IMR-90 (cell line): Measurements from ENCODE around the gene SLC25A41. TPM values are rescaled to one million over a fixed set of nuclear protein-coding genes. Genes with fewer than 3 reads are reported as not detected.
A peak's percentile ranks its signal among the peaks of the same experiment; 100 is the strongest.

Source experiments
- ATAC-seq: fragments of 200-7000 bp; cut with Tn5 transposase; 2 replicates; pipeline ENCODE4 v1.9.1; 2020; ENCODE audit warnings: low read depth, mild to moderate bottlenecking, moderate library complexity
- BruUV-seq: library from RNA; stranded (reverse); fragments of 400-500 nt; replicated peaks from 2 replicates; lab custom pipeline; 2021; lab: Mats Ljungman, UMichigan
- CTCF ChIA-PET: fragments of 300-600 bp; formaldehyde crosslinking; extraction: SDS; loops from one replicate; lab custom pipeline; 2021; ENCODE audit warnings: antibody characterized with exemption; lab: Yijun Ruan, JAX
- POLR2A ChIA-PET: fragments of 300-600 bp; sonication (Branson Sonifier 250); formaldehyde crosslinking; loops from one replicate; lab custom pipeline; 2022; ENCODE audit warnings: antibody characterized with exemption; ENCODE audit not compliant: unreplicated experiment; lab: Charles Lee
- DNase-seq: peaks from one replicate; pipeline ENCODE4 v3.0.0; 2013
- H2AFZ ChIP-seq: replicated peaks from 2 replicates; pipeline ENCODE3; 2013; ENCODE audit warnings: low read length, mild to moderate bottlenecking; ENCODE audit not compliant: poor library complexity
- H2AK5ac ChIP-seq: 2 replicates; pipeline ENCODE4 v1.6.1; 2013; ENCODE audit warnings: low read depth, low read length, inconsistent platforms
- H2AK9ac ChIP-seq: replicated peaks from 2 replicates; pipeline ENCODE3; 2013; ENCODE audit warnings: mild to moderate bottlenecking, low read depth, low read length, moderate library complexity; ENCODE audit not compliant: poor library complexity
- H2BK120ac ChIP-seq: 2 replicates; pipeline ENCODE4 v1.6.1; 2013; ENCODE audit warnings: low read depth, low read length, inconsistent platforms
- H2BK15ac ChIP-seq: 3 replicates; pipeline ENCODE4 v1.6.1; 2013; ENCODE audit warnings: low read depth, low read length, inconsistent platforms
- H2BK20ac ChIP-seq: 2 replicates; pipeline ENCODE4 v1.6.1; 2013; ENCODE audit warnings: low read depth, mild to moderate bottlenecking, inconsistent platforms, low read length, moderate library complexity
- H2BK5ac ChIP-seq: 2 replicates; pipeline ENCODE4 v1.6.1; 2013; ENCODE audit warnings: mild to moderate bottlenecking, low read depth, low read length, inconsistent platforms; ENCODE audit not compliant: poor library complexity, severe bottlenecking
- H3K14ac ChIP-seq: replicated peaks from 2 replicates; pipeline ENCODE4 v1.6.1; 2013; ENCODE audit warnings: low read depth, low read length, inconsistent platforms
- H3K18ac ChIP-seq: 2 replicates; pipeline ENCODE4 v1.6.1; 2013; ENCODE audit warnings: low read depth, low read length, control low read depth
- H3K23ac ChIP-seq: 2 replicates; pipeline ENCODE4 v1.6.1; 2013; ENCODE audit warnings: low read depth, low read length, inconsistent platforms
- H3K27ac ChIP-seq: 2 replicates; pipeline ENCODE4 v1.5.1; 2013; ENCODE audit warnings: mild to moderate bottlenecking, control low read depth, low read length; ENCODE audit not compliant: insufficient read depth
- H3K27me3 ChIP-seq: 2 replicates; pipeline ENCODE4 v1.6.1; 2013; ENCODE audit warnings: low read length; ENCODE audit not compliant: control insufficient read depth, insufficient read depth
- H3K36me3 ChIP-seq: 2 replicates; pipeline ENCODE4 v1.6.1; 2013; ENCODE audit warnings: low read length, mixed read lengths; ENCODE audit not compliant: control insufficient read depth, insufficient read depth
- H3K4ac ChIP-seq: 2 replicates; pipeline ENCODE4 v1.6.1; 2013; ENCODE audit warnings: low read depth, low read length, inconsistent platforms
- H3K4me1 ChIP-seq: 2 replicates; pipeline ENCODE4 v1.6.1; 2013; ENCODE audit warnings: low read length, mixed read lengths; ENCODE audit not compliant: control insufficient read depth, insufficient read depth
- H3K4me2 ChIP-seq: 2 replicates; pipeline ENCODE4 v1.6.1; 2013; ENCODE audit warnings: low read depth, mild to moderate bottlenecking, control low read depth, low read length, moderate library complexity
- H3K4me3 ChIP-seq: 2 replicates; pipeline ENCODE4 v1.5.1; 2013; ENCODE audit warnings: low read depth, mild to moderate bottlenecking, control low read depth, low read length, moderate library complexity; ENCODE audit not compliant: insufficient read depth
- H3K56ac ChIP-seq: 2 replicates; pipeline ENCODE4 v1.6.1; 2013; ENCODE audit warnings: low read length, inconsistent platforms; ENCODE audit not compliant: insufficient read depth; ENCODE audit errors: extremely low read depth
- H3K79me1 ChIP-seq, 2 experiments: 2 replicates each; pipeline ENCODE4 v1.6.1; 2013; ENCODE audit warnings: low read length in 2 of 2, inconsistent platforms in 1 of 2, low read depth in 1 of 2
- H3K9ac ChIP-seq: 2 replicates; pipeline ENCODE4 v1.6.1; 2013; ENCODE audit warnings: low read depth, low read length, control low read depth
- H3K9me1 ChIP-seq: 2 replicates; pipeline ENCODE4 v1.6.1; 2013; ENCODE audit warnings: low read length, inconsistent platforms; ENCODE audit not compliant: insufficient read depth
- H3K9me3 ChIP-seq: 2 replicates; pipeline ENCODE4 v1.6.1; 2013; ENCODE audit warnings: low read length; ENCODE audit not compliant: control insufficient read depth, insufficient read depth
- H4K20me1 ChIP-seq: 2 replicates; pipeline ENCODE4 v1.6.1; 2013; ENCODE audit warnings: low read length, inconsistent platforms; ENCODE audit not compliant: insufficient read depth
- H4K5ac ChIP-seq: 2 replicates; pipeline ENCODE4 v1.6.1; 2013; ENCODE audit warnings: mild to moderate bottlenecking, low read depth, low read length, control low read depth
- H4K8ac ChIP-seq, 2 experiments: 2 replicates each; pipeline ENCODE4 v1.6.1; 2013; ENCODE audit warnings: low read depth in 2 of 2, low read length in 2 of 2, control low read depth in 1 of 2, inconsistent platforms in 1 of 2
- H4K91ac ChIP-seq: 2 replicates; pipeline ENCODE4 v1.6.1; 2013; ENCODE audit warnings: low read depth, low read length, inconsistent platforms; ENCODE audit not compliant: insufficient read depth
- BHLHE40 ChIP-seq: fragments of 150-350 bp; IDR thresholded peaks from 2 replicates; pipeline ENCODE4 v1.6.1; 2016; ENCODE audit warnings: mild to moderate bottlenecking, low read depth, low read length
- CEBPB ChIP-seq: IDR thresholded peaks from 2 replicates; pipeline ENCODE4 v1.6.1; 2012; ENCODE audit warnings: low read depth, low read length, improper control_type of control experiment
- FOS ChIP-seq: fragments of 150-350 bp; IDR thresholded peaks from 2 replicates; pipeline ENCODE4 v1.6.1; 2016; ENCODE audit warnings: low read depth, low read length
- MAFK ChIP-seq: IDR thresholded peaks from 2 replicates; pipeline ENCODE4 v1.6.1; 2012; ENCODE audit warnings: low read depth, low read length, improper control_type of control experiment
- MAZ ChIP-seq: IDR thresholded peaks from 2 replicates; pipeline ENCODE4 v1.6.1; 2012; ENCODE audit warnings: low read depth, mild to moderate bottlenecking, low read length, improper control_type of control experiment, moderate library complexity, borderline replicate concordance
- POLR2A ChIP-seq: IDR thresholded peaks from 2 replicates; pipeline ENCODE4 v1.6.1; 2012; ENCODE audit warnings: mild to moderate bottlenecking, low read depth, low read length
- RCOR1 ChIP-seq: IDR thresholded peaks from 2 replicates; pipeline ENCODE4 v1.6.1; 2012; ENCODE audit warnings: mild to moderate bottlenecking, low read length, improper control_type of control experiment; ENCODE audit not compliant: insufficient replicate concordance
- RFX5 ChIP-seq: IDR thresholded peaks from 2 replicates; pipeline ENCODE4 v1.8.0; 2012; ENCODE audit warnings: low read depth, mild to moderate bottlenecking, low read length, moderate library complexity
- USF2 ChIP-seq: fragments of 150-350 bp; IDR thresholded peaks from 2 replicates; pipeline ENCODE4 v1.6.1; 2017; ENCODE audit warnings: mild to moderate bottlenecking, antibody characterized with exemption, low read length, low read depth
- WGBS, 2 experiments: methylation state at CpG; one replicate each; pipeline versions ENCODE4 v1.1.5 to v1.1.7; 2013; ENCODE audit warnings: missing lambda C conversion rate in 2 of 2; ENCODE audit not compliant: insufficient read length in 1 of 2; ENCODE audit errors: extremely low coverage in 2 of 2; 5-methylcytosine and 5-hydroxymethylcytosine counted together
- dilution Hi-C: fragments of 300-500 bp; cut with HindIII; formaldehyde crosslinking; loops from one replicate; pipeline ENCODE4 v1.14.3; 2018; ENCODE audit warnings: low sequenced_read_pairs; ENCODE audit not compliant: unreplicated experiment
- in situ Hi-C: fragments of 300-500 bp; cut with MboI; formaldehyde crosslinking; loops from 3 replicates; pipeline ENCODE4 v1.14.3; 2019; ENCODE audit warnings: low sequenced_read_pairs, inconsistent platforms, mixed read lengths
- intact Hi-C: fragments of 100-400 bp; cut with micrococcal nuclease; formaldehyde crosslinking; loops from 2 replicates; pipeline ENCODE4 v1.10.0; 2022
- polyA plus RNA-seq, 3 experiments: library from polyadenylated mRNA; depleted of rRNA; stranded (reverse); fragments of >200 nt; gene quantifications; 2 replicates each; pipeline ENCODE4 v1.2.3, GENCODE V29; 2012; ENCODE audit warnings: low replicate concordance in 1 of 3
- total RNA-seq: library from RNA; depleted of rRNA; stranded (reverse); fragments of >200 nt; gene quantifications from 2 replicates; pipeline ENCODE4 v1.2.3, GENCODE V29; 2012

Gene SLC25A41
- total and polyA plus RNA-seq, 2 of the 4 experiments (the other 2 are of a cell fraction), result not detected

- peaks cover 22% of the 10 kb centered on the region for H3K36me3 ChIP-seq
- H4K91ac ChIP-seq, result peak within 1 kb of the TSS; percentile 86
- POLR2A ChIA-PET, result no interaction called here
- H3K9me1 ChIP-seq, result peaks cover 3% of the 10 kb centered on the region; the same call in 1 of the 2 replicates
- peaks cover 2% of the 10 kb centered on the region; the same call in 1 of the 2 replicates for H3K27me3 ChIP-seq
- dilution Hi-C loops (no loop called here), intact Hi-C loops (loop anchor here (2.0 kb wide), 1 partner anchor 312 kb away; the partner anchor contains the start of gene GPR108), in situ Hi-C loops (no loop called here)
- peak within 1 kb of the TSS; percentile 95 for H2AFZ ChIP-seq
- peak within 1 kb of the TSS; percentile 97 to 100 for H4K8ac ChIP-seq
- peak within 1 kb of the TSS; percentile 10; the same call in 1 of the 2 replicates for H3K18ac ChIP-seq
- peak within 1 kb of the TSS; percentile 40 for H3K27ac ChIP-seq
- H3K4ac ChIP-seq, result peak within 1 kb of the TSS; percentile 76
- peak within 1 kb of the TSS; percentile 74 for H3K9ac ChIP-seq
- H4K5ac ChIP-seq, result peak within 1 kb of the TSS; percentile 96
- H2AK9ac ChIP-seq, result peak within 1 kb of the TSS; percentile 94
- WGBS, 2 experiments, result 0% methylated on average over 36 of the region's 114 CpGs; no CpG with 5 or more reads in 1 of the 2 experiments
- H3K56ac ChIP-seq, result no peak within 1 kb of the TSS
- H3K79me1 ChIP-seq, result peaks cover 0 to 36% of the 10 kb centered on the region in 2 experiments; a peak in 2 of 4 replicates
- H2BK15ac ChIP-seq, result no peak within 1 kb of the TSS
- H2BK120ac ChIP-seq, result no peak within 1 kb of the TSS; the same call in none of the 2 replicates
- no TSS peak for BruUV-seq
- H2BK5ac ChIP-seq, result peak within 1 kb of the TSS; percentile 16
- peak within 1 kb of the TSS; percentile 85 for H3K4me3 ChIP-seq
- H3K9me3 ChIP-seq, result peaks cover 3% of the 10 kb centered on the region; the same call in 1 of the 2 replicates
- H3K14ac ChIP-seq, result peak within 1 kb of the TSS; percentile 90
- H4K20me1 ChIP-seq, result peaks cover 48% of the 10 kb centered on the region
- H3K4me1 ChIP-seq, result peaks cover 2% of the 10 kb centered on the region; the same call in 1 of the 2 replicates
- ATAC-seq, result no peak
- no peak for DNase-seq
- H3K4me2 ChIP-seq, result peak within 1 kb of the TSS; percentile 81
- H3K23ac ChIP-seq, result peak within 1 kb of the TSS; percentile 91
- peak within 1 kb of the TSS; percentile 27; the same call in 1 of the 2 replicates for H2BK20ac ChIP-seq
- H2AK5ac ChIP-seq, result peak within 1 kb of the TSS; percentile 72
- TF ChIP-seq POLR2A, result peak; percentile 72
- TF ChIP-seq RFX5, result no peak
- peak; percentile 77; the same call in 1 of the 2 replicates for TF ChIP-seq MAZ
- no peak for TF ChIP-seq RCOR1
- TF ChIP-seq BHLHE40, result peak; percentile 53
- no peak for TF ChIP-seq MAFK
- no peak for TF ChIP-seq CEBPB
- TF ChIP-seq FOS, result no peak
- TF ChIP-seq USF2, result peak; percentile 84
- CTCF ChIA-PET, result no interaction called here
Observed at GRCh38 chr19:6424195-6424938, 9.2 kb downstream of the SLC25A41 start, which contains the start of gene KHSRP. Gene KHSRP, minus strand, starts transcription at chr19:6424811. Its CDS starts 110 bp downstream, at chr19:6424701.
